Kidney (tissue), 14 donors: ENCODE data around the gene FAAP100. TPM values are rescaled to one million over a fixed set of nuclear protein-coding genes. Genes with fewer than 3 reads are reported as not detected.

Experiments used
- DNase-seq, 5 donors: peaks; one replicate each; pipeline ENCODE4 v3.0.0-alpha.2; 2013 to 2020
- FAIRE-seq: peaks from 2 replicates; lab custom pipeline; 2012; peaks lifted over from hg19 to GRCh38; lab: Jason Lieb, UNC
- H3K27ac ChIP-seq, 2 donors: one replicate each; pipeline ENCODE4 v1.7.0; 2013; ENCODE audit warnings: low read depth in 2 of 2, low read length in 2 of 2, inconsistent platforms in 1 of 2
- H3K27me3 ChIP-seq: one replicate; pipeline ENCODE4 v1.7.1; 2013; ENCODE audit warnings: low read length, inconsistent platforms; ENCODE audit not compliant: control insufficient read depth, insufficient read depth
- H3K36me3 ChIP-seq, 3 donors: one replicate each; pipeline versions ENCODE4 v1.7.0 to v1.7.1; 2013; ENCODE audit warnings: low read length in 3 of 3, control low read depth in 1 of 3, inconsistent platforms in 1 of 3; ENCODE audit not compliant: insufficient read depth in 3 of 3, control insufficient read depth in 2 of 3
- H3K4me1 ChIP-seq, 3 donors: one replicate each; pipeline versions ENCODE4 v1.7.0 to v1.7.1; 2013; ENCODE audit warnings: low read length in 3 of 3, inconsistent platforms in 1 of 3, low read depth in 1 of 3; ENCODE audit not compliant: control insufficient read depth in 2 of 3, insufficient read depth in 2 of 3
- H3K4me3 ChIP-seq, 3 donors: one replicate each; pipeline versions ENCODE4 v1.7.0 to v1.8.1; 2013; ENCODE audit warnings: low read length in 3 of 3, control low read depth in 1 of 3, inconsistent platforms in 1 of 3
- H3K9ac ChIP-seq, 3 donors: one replicate each; pipeline versions ENCODE4 v1.7.0 to v1.7.1; 2013; ENCODE audit warnings: low read length in 3 of 3, control low read depth in 1 of 3, inconsistent platforms in 1 of 3
- H3K9me3 ChIP-seq, 3 donors: one replicate each; pipeline versions ENCODE4 v1.7.0 to v1.7.1; 2013; ENCODE audit warnings: low read length in 3 of 3, control low read depth in 1 of 3, inconsistent platforms in 1 of 3; ENCODE audit not compliant: control insufficient read depth in 2 of 3, insufficient read depth in 1 of 3
- CTCF ChIP-seq: IDR thresholded peaks from 3 replicates; pipeline ENCODE4 v1.5.1; 2012; ENCODE audit warnings: mild to moderate bottlenecking, moderate library complexity, borderline replicate concordance; ENCODE audit not compliant: insufficient read depth; ENCODE audit errors: extremely low read depth
- intact Hi-C: fragments of 100-400 bp; cut with DNase I; formaldehyde crosslinking; loops from one replicate; pipeline ENCODE4 v1.11.1; 2022
- polyA plus RNA-seq: library from polyadenylated mRNA; stranded (reverse); fragments of 350-450 nt; fragmentation: Illumina TruSeq; extraction: RNeasy Lipid Tissue Mini Kit (QIAGEN cat#74804); gene quantifications from one replicate; pipeline ENCODE4 v1.2.3, GENCODE V29; 2014; ENCODE audit warnings: low read depth, low replicate concordance; ENCODE audit not compliant: insufficient read depth
- total RNA-seq: library from RNA; stranded (reverse); fragmentation: NEBNext Ultra II Directional; extraction: Animal tissue kit (Norgen Biotek cat#: 25700); gene quantifications from one replicate; pipeline ENCODE4 v1.2.1, GENCODE V29; 2021
- donor health status: control.
- donor health status: control.
- donor health status: control.
- donor health status: control.
- donor health status: control.
- donor health status: DM: yes; HTN: yes; CAD: no.
- donor health status: Normal renal cell carcinoma (clear cell type).

Gene FAAP100
- total and polyA plus RNA-seq, 2 donors from 2014 or later, result 13.2 to 28.6 TPM

GRCh38 chr17:81515530-81516041 lies 36.6 kb downstream of the FAAP100 start:
- peak overlapping the region; percentile 46 to 77 (median 57) for H3K9ac ChIP-seq

GRCh38 chr17:81514739-81515529 lies 37.2 kb downstream of the FAAP100 start:
- peak overlapping the region; percentile 46 to 90 (median 57) for H3K9ac ChIP-seq
- FAIRE-seq, result no peak
- no peaks in the 10 kb centered on the region for H3K27me3 ChIP-seq
- intact Hi-C loops, result no loop called here
- TF ChIP-seq CTCF, result no peak
- H3K4me1 ChIP-seq, result peaks cover 0 to 36% (median 3%) of the 10 kb centered on the region in 3 donors
- H3K4me3 ChIP-seq, result peak overlapping the region; percentile 73 to 82 (median 76)
- peak overlapping the region; percentile 99 for H3K27ac ChIP-seq
- peak; percentile 72 to 96 (median 87) for DNase-seq
- peaks cover 10 to 20% (median 11%) of the 10 kb centered on the region in 3 donors for H3K36me3 ChIP-seq
- no peaks in the 10 kb centered on the region for H3K9me3 ChIP-seq

More at GRCh38 chr17:81515530-81516041, 36.6 kb downstream of the FAAP100 start:
- Histone ChIP-seq H3K4me1 (peaks cover under 1 to 39% (median 3%) of the 10 kb centered on the region in 3 donors), H3K4me3 (peak overlapping the region; percentile 73 to 82 (median 76)), H3K27me3 (no peaks in the 10 kb centered on the region), H3K27ac (peak overlapping the region; percentile 94), H3K36me3 (peaks cover 5 to 14% (median 5%) of the 10 kb centered on the region in 3 donors), H3K9me3 (no peaks in the 10 kb centered on the region)
- FAIRE-seq (no peak), DNase-seq (peak in 2 of 5 donors; percentile 78 to 90)
- intact Hi-C loops, result no loop called here
- no peak for TF ChIP-seq CTCF

- intact Hi-C loops, result no loop called here
- Histone ChIP-seq H3K4me3 (peak overlapping the region in 2 of 3 donors; percentile 58 to 73), H3K9me3 (no peaks in the 10 kb centered on the region), H3K9ac (peak overlapping the region in 2 of 3 donors; percentile 87 to 90), H3K36me3 (peaks cover 11 to 26% (median 14%) of the 10 kb centered on the region in 3 donors), H3K27me3 (no peaks in the 10 kb centered on the region), H3K4me1 (peaks cover 0 to 33% (median 3%) of the 10 kb centered on the region in 3 donors), H3K27ac (peak overlapping the region; percentile 99)
- DNase-seq (peak in 1 of 5 donors; percentile 83), FAIRE-seq (no peak)
- no peak for TF ChIP-seq CTCF
These were observed 37.7 kb downstream of the FAAP100 start for GRCh38 chr17:81514489-81514738.
